Measurements from ENCODE around the gene RALGPS1.

Gene RALGPS1

DNA sequence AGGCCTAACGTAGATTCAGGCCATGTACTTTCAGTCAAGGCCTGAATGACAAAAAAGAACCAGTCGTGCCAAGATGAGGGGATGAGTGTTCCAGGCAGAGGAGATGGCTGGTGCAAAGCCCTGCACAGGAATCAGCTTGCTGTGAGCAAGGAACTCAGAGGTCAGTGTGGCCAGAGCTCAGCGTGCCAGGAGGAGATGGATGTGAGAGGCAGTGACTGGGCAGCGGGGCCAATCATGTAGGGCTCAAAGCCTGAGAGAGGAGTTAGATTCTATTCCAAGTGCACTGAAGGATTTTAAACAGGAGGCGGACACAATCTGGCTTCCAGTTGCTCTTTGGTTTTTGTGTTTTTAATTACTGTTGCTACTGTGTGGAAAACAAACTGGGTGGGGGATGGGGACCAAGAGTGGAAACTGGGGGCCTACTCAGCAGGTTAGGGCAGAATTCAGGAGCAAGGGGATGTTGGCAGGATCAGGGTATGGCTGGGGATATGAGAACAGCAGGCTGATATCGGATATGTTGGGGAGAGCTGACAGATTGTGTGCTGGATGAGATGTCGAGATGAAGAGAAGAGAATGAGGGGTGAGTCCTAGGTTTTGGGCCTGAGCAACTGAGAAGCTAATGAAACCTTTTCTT, 143.5 kb downstream of the RALGPS1 start:
- DNase-seq, result no peak

DNA sequence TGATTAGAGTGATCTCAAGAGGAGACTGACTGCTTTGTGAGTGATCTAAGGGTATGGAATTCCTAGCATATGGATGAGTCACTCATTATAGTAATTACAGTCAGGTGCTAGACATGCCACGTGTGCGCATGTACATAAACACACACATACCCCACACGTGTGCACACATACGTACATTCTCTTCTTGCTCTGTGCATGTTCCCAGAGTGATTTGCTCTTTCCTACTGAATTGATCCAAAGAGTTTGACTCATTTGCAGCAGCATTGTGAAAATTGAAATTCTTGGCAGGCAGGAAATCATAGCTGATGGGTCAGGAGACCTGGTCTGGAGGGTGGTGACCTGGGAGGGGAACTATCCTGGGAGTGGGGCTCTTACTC, 144.1 kb downstream of the RALGPS1 start:
- no peak for DNase-seq

DNA sequence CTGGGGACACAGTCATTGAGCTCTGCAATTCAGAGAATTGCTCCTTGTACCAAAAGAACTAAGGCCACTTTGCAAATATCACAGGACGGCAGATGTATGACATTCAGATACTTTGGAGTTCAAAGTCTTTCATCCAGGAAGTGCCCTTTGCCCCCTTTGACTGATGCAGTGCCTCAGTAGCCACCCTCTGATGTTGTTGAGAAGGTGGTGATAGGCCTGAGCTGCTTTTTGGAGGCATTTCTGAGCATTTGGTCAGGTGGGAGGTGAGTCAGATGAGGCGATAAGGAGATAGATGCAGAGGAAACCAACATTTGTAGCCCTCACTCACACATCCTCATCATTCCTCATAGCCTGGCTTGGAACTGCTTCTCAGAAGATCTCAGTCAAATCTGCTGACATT, 144.4 kb downstream of the RALGPS1 start:
- DNase-seq, result no peak

DNA sequence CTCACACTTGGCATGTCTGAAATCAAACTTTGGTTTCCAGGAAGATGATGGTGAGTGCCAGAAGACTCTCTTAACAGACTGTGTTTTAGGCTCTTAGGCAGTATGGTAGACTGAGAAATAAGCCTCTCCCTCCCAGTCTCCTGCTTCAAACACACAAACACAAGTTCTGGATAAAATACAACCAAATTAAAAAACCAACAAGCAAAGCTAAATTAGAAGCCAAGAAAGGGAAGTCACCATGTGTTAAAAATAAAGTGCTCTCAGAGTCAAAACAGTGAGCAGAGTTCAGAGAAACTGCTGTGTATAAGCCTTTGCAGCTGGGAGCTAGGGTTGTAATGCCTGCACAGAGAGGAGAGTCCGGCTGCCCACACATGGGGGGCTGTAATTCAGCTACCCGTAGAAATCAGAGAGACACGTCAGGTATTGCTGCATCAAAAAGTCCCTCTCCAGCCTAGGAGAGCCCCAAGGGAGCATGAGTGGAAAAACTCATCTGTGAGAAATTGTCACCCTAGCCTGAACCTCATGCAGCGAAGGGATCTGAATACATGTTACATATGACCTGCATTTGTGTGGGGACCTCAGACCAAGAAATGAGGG, 145.3 kb downstream of the RALGPS1 start:
- DNase-seq, result no peak

DNA sequence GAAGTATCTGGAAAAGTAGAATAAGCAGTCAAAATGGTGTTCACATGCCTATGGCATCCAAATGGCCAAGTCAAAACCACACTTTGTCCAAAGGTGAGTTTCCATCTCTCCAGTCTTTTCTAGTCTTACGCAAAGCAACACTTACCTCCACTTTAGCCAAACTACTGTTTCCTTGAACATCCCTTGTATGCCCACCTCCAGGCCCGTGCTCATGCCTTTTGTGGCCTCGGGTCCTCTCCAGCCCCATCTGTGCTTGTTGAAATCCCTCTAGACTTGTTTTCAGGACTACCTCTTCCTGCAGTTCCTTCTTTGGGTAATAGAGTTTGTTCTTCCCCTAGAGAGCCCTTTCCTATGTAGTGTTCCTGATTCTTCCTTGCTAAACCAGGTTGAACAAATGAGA, 146.8 kb downstream of the RALGPS1 start:
- no peak for DNase-seq

DNA sequence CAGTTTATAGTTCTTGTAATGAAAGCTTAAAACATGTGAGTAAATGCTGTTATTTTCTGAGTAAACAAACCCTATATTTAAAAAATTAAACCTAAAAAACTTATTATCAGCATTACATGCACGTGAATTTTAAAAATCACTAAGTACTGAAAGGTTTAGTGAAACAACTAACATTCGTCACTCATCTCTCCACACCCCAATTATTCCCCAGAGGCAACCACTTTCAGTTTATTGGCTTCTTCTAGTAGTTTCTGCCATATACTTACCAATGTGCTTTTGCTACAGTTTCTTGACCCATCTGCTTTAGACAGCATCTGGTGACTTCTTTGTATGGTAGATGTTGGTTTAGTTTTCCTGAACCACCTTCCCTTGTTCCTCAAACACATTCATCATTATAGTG, 149.8 kb downstream of the RALGPS1 start:
- DNase-seq, result no peak

DNA sequence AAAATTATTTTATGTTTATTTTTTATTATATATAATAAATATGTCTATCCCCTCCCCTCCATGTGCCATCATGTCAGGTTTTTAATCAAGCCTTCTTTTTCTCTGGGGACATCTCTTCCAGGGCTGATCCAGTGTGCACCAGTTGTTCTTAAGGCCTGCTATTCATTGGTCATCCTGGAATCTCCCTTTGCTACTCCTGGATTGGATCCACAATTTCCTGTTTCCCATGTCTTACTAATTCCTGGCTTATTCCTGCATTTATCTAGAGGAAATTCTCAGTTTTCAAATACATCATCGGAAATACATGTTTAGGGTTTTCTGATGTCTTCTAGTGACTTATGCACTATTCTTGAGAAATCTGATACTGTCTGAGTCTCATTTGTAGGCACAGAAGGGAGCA, 151.0 kb downstream of the RALGPS1 start:
- DNase-seq, result no peak

DNA sequence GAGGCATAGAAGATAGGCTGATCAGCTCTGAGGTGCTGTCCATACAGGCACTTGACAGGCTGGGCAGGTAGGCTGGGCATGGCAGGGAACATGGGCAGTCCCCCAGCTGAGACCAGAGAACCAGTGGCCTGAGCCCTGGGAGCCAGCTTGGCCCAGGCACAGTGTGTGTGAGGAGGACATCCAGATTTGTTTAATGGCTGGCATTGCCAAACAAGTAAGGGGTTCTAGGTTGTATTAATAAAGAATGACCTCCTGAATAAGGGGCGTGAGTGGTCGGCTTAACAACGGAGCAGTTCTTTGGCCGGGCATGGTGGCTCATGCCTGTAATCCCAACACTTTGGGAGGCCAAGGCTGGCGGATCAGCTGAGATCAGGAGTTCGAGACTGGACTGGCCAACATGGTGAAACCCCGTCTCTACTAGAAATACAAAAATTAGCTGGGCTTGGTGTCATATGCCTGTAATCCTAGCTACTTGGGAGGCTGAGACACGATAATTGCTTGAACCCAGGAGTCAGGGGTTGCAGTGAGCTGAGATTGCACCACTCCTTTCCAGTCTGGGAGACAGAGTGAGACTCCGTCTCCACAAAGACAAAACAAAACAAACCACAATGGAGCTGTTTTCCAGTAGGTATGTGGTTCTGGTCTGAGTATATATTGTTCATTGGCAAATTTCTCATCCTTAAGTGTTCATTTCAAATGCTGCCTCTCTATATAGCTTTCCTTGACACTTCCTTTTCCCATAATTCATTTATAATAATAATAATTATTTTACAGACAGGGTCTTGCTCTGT, 151.7 kb downstream of the RALGPS1 start:
- DNase-seq, result no peak

DNA sequence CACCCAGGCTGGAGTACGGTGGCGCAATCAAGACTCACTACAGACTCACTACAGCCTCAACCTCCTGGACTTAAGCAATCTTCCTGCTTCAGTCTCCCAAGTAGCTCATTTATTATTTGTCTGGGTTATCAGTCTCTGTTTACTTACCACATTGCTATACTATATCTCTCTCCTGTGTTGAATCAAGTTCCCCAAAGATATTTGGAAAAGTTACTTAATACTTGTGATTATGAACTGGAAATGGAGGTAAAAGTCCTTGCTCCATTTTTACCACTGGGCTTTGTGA, 152.2 kb downstream of the RALGPS1 start:
- DNase-seq, result no peak

DNA sequence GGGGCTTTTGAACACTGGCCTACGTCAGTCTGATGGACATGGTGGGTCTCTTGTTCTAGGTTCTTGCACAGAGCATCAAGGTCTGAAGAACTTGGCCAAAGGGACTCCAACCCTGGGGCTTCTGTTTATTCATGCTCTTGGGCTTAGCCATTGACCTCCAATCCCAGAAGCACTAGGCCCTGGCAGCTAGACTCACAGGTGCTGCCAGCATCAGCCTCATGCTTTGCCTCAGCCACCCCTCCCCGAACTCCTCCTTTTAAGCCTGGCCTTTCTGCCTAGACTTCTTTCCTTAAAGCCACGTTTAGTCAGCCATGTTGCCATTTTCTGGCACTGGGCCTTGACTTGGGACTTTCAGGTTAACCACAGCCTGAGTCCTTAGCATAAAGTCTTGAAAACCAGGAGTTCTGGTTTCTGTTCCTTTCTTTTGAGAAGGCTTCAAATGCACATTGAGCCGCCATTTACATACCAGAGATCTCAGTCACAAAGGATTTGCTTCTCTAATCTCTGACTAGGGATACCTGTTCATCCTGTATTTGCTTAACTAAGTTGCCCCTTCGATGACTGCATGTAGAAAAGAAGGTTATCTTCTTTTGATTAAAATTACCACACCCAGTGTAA, 153.1 kb downstream of the RALGPS1 start:
- DNase-seq, result no peak

DNA sequence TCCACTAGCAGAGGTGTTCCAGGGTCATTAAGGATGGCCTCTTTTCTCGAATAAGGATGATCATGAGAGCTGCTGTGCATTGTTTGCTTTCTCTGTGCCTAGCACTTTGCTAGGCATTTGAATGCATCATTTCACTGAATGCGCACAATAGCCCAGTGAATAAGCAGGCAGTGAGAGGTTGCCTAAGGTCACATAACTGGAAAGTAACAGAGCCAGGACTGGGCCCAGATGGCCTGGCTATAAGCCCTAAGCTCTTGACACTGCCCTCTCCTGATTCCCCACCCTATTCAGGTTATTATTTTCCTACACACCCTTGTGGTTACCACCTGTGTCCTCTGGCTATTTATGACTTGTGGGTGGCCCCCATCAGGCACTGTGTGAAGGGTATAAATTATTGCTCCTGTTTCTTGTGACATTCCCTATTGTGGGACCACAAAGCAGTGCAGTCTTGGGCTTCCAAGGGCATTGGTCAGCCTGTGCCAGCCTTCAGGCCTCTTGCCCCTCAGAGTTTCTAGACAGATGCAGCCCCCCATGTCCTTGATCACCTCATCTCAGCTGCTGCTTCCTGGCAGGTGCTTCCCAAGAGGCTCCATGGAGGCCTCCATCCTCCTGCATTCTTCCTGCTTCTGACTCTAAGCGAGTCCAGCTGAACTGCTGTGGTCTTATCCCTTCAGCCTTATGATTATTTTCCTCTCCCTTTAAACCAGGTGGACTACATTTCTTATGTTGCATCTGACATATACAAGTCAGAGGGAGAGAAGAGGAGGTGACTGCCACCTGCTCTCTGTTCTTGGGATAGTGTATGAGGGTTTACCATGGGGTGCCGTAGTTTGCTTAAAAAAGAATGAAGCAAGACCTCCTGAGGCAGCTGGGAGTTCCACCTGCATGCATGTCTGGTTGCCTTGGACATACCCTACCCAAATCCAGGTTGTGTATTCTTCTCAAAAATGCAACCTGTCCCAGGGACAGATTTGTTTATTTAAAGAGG, 160.3 kb downstream of the RALGPS1 start:
- no peak for DNase-seq

DNA sequence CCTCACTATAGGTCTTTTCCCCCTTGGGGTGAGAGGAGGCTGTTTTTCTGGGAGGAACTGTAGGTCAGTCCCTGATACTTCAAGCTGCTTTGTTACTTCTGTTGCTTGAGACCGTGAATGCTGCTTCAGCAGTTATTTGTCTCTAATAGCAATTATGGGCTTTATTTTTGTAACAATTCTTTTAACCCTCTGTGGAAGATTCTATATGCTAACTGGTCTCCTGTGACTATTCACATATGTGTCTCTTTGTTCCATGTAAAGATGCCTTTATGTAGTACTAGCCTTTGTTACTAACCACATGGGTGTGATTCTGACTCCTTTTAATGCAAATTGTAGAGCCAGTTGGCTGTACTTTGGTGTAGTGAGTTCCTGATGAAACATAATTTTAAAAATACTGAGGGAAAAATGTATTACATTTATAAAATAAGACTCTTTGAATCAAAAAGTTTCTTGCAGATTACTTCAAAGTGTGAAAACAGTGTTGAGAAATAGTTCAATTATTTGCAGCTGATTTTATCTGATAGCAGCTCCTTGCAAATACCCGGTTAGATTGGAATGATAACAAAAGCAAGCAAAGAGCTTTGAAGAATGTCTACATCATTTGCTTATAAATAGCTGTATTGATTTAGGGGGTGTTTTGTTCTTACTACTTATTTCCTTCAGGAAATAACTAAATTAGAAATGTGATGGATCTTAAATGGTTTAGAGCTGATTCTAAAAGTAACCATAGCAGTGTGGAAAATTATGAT, 161.2 kb downstream of the RALGPS1 start:
- DNase-seq, result no peak

DNA sequence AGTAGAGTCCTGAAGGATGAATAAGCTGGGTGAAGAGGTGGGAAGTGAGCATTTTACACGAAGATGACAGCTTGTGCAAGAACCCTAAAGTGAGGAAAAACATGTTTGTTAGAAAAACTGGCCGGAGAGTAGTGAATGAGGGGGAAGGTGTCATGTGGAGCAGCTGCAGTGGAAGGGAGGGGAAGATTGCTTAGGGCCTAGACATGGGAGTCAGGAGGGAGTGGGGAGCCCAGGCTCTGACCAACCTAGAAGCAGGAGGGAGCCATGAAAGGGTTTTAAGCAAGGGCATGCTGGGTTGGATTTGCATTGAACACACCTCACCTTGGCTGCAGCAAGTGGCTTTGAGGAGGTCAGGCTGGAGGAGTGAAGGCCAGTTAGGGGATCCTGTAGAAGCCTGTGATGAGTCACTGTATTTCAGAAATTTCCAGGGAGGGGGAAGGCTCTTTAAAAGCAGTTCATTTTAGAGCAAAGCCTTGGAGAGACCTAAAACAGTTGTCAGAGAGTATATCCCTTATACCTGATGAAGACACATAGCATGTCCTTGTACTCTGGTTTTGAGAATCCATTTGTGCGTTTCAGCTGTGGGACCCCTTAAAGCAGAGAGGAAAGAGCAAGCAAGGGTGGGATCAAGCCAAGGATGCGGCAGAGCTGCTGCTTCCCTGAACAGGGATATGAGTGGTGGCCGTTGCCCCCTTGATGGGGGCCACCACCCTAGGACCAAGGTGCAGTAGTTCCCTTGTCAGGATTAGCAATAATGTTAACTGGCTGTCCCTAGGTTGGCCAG, 162.5 kb downstream of the RALGPS1 start:
- DNase-seq, result no peak

DNA sequence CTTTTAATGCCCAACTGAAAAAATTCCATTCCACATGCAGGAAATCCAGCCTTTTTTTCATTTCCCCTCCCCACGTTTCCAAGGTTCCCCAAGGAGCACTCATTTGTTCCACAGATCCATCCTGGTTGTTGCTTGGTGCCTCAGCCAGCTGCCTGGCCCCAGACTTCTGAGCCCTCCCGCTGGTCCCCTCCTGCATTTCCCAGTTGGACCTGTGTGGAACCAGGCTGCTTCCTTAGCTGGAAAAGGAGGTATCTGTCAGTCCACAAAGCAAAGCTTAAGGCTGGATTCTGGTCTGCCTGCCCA, 163.0 kb downstream of the RALGPS1 start:
- DNase-seq, result no peak

DNA sequence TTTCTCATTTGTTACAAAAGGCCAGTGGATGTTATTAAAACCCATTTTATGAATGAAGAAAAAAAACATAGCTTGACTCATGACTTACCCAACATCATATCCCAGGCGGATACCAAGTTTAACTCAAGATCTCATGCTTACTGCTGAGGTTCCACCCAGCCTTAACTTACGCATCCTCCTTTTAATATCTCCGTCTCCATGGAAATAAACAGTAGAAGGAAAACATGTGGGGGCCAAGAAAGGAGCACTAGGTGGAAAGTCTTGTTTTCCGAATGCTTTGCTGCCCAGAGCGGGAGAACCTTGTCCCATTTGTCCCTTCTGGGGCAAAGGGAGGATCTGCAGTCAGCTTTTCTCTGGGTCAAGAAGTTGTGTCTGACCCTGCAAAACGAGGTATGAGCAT, 163.8 kb downstream of the RALGPS1 start:
- DNase-seq, result no peak

DNA sequence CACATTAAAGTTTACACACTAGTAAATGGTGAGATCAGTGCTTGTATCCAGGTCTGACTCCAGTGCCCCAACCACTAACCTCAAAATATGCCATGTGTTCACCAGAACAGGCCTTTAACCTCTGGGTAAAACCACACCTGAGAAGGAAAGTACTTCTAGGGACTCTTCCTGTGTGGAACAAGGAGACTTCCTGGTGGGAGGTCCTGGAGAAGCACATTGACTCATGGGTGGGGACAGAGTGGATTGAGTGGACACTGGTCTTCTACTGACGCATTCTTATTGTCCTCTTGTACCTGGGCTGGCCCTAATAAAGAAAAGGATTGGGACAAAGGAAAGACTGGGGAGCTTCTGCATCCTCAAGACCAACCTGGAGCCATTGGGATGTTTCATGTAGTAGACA, 164.4 kb downstream of the RALGPS1 start:
- DNase-seq, result no peak

DNA sequence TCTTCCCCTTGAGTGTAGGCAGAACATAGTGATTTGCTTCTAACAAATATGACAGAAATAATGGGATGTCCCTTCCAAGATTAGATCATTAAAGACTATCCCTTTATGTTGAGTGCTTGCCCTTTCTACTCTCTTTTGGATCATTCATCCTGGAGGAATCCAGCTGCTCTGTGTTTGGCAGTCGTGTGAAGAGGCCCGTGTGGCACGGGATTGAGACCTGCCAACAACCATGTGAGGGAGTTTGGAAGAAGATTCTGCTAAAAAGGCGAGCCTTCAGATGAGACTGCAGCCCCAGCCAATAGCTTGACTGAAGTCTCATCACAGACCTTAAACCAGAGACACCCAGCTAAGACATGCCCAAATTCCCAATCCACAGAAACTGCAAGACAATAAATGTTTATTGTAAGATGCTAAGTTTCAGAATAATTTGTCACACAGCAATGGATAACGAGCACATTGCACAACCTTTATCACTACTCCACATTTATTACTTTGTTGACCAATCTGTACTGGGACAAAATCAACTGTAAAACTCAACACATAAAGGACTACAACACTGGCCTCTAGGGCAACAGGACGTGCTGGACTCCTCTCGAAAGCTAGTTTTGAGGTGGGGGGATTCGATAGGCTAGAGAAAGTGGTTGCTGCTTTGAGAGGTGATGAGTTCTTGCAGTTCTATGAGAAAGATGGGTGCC, 165.0 kb downstream of the RALGPS1 start:
- DNase-seq, result no peak

DNA sequence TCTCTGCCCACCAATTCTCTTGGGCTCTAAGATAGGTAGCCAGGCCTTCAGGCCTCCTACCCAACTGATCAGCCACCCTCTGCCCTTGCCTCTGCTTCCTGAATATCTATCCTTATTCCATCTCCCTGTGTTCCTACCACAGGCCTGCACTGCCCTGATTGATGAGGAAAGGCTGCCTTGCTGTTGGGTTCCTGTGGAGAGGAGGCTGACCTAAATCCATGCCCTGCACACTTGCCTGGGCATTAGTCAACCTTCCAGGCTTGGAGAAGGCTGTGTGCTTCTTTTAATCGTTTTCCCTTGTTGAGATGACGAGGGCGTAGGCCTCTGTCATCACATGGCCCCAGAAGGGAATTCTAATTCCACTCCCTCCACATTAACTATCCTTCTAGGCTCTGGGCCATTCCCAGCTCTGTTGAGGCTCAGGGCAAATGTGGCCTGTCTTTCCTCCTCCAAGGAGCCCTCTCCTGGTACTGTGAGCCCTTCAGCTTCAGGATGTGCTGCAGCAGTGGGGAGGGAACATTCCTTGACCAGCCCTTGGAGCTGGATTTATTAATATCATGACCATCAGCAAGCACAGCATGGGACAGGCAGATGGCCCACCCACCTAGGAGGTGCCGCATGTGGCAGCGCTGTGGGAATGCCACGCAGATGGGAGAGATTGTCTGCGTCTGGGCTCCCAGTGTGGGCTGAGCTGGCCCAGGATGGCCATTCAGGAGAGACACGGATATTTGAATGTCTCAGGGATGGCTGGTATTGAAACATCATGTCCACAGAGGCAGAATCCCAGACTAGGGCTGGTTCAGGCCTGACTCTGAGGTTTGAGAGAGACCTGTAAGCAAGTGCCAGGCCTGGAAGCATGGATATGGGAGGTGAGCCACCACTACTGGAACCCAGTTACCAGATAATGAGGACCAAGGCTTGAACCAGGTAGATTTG, 166.9 kb downstream of the RALGPS1 start:
- DNase-seq, result no peak

DNA sequence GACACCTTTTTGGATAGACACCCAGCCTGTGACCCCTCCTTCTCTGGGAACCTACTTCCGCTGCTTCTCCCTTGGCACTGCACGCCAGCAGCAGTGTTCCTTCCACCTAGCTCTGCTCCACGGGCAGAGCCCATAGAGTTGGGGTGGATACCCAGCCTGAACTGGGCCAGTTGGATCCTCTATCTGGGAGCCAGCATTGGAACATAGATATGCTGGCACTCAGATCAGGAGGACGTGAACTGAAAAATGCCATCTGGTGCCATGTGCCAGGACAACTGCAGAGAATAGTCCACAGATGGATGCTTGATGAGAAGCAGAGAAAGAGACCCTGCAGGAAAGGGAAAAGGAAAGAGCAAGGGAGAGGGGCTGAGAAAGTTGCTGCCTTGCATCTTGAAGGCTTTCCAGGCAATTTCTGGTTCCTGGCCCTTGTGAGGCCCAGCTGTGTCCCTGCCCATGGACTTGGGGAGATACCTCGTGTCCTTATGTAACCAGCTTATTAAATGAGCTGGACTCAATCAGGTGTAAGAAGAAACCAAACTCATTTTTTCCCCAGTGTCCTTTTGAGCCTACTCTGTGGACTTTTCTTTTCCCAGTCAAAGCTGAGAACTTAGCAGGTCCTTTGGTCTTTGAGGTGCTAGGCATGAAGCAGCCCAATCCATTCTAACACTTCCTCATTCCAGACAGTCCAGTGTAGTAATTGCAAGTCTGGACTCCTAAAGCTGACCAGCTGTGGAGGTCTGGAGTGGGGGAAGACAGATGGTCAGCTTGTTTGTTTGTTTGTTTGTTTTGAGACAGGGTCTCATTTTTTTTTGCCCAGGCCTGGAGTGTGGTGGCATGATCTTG, 168.8 kb downstream of the RALGPS1 start:
- DNase-seq, result no peak

All from GOT3 (cell line).